ENCODE results near the gene TCF3.

Gene TCF3

DNA sequence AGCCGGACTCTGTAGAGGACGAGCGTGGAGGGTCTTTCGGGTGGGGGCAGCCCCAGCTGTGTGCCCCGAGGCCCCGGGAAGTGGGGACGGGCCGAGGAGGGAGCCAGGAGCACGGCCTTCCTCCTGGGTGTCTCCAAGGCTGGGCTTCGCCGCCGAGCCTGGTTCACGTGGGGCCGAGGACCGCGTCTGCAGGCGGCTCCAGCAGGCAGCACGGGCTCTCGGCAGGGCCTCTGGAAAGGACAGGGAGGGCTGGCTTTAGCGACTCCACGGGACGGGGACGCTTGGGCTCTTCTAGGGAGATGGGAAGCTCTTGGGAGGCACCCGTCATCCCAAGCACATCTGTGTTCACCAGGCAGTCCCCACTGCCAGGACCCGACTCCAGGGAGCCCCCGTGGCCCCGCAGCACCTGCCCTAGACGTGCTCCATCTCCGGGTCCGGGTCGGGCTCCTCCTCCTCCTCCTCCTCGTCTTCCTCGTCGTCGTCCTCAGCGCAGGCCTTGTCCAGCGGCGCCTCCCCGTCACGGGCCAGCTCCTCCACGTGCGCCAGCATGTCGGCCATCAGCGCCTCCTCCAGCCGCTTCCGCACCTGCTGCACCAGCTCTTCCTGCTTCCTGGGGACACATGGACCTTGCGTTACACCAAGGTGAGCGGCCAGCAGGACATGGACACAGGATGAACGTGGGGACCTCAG, 74.3 kb downstream of the TCF3 start:
- no peak for DNase-seq

DNA sequence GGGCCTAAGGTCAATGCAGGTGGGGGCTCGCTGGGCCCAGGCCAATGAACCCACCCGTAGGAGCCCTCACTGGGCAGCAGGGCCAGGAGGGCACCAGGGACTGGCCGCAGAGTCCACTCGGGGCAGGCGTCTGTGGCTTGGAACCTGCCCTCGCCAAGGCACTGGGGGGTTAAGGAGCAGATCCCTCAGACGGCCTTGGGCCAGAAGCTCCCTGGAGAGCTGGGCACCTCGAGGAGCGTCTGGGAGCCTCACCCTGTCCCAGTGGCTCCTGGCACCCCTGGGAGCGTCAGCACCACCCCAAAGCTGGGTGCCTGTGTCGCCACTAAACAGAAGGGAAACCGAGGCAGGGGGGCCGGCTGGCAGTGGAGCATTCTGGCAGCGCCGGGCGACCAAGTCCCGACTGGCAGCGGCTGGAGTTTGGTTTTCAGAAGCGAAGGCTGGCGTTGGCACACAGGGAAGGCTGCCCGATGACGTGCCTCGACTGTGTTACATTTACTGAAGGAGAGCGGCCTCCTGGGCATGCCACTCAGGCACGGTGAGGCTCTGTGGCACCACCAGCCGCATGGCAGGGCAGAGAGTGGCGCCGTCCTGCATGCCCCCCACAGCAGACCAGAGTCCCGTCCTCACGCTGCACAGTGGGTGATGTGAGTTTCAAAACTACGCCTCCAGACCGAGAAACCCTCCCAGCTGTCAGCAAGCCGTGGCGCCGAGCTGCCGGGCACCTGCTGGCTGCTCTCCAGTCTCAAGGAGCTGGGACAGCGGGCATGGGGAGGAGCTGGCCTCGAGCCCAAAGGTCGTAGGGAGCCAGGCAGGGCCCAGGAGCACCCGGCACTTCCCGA, 75.1 kb downstream of the TCF3 start:
- DNase-seq: no peak

- no peak for DNase-seq
Measured at GRCh38 chr19:1576242-1577089, 75.9 kb downstream of the TCF3 start.

GRCh38 chr19:1575323-1576241, 76.8 kb downstream of the TCF3 start:
- no peak for DNase-seq

GRCh38 chr19:1574354-1575136, 77.9 kb downstream of the TCF3 start:
- no peak for DNase-seq

DNA sequence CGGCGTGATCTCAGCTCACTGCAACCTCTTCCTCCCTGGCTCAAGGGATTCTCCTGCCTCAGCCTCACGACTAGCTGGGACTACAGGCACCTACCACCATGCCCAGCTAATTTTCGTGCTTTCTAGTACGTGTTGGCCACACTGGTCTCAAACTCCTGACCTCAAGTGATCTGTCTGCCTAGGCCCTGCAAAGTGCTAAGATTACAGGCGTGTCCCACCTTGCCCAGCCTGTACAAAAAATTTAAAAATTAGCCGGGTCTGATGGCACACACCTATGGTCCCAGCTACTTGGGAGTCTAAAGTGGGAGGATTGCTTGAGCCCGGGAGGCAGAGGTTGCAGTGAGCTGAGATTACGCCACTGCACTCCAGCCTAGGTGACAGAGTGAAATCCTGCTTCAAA, 79.6 kb downstream of the TCF3 start:
- DNase-seq: no peak

GRCh38 chr19:1571358-1571757, 81.1 kb downstream of the TCF3 start:
- no peak for DNase-seq

- no peak for DNase-seq
Measured at GRCh38 chr19:1570836-1571235, 81.6 kb downstream of the TCF3 start.

GRCh38 chr19:1569997-1570396, 82.4 kb downstream of the TCF3 start:
- DNase-seq: no peak

GRCh38 chr19:1568320-1569019, 83.9 kb downstream of the TCF3 start, which contains the start of gene MEX3D:
Gene MEX3D (minus strand): TSS chr19:1568325. CDS start chr19:1568058, 267 bp downstream.
- DNase-seq: peak; percentile 73

- no peak for DNase-seq
Measured at GRCh38 chr19:1567848-1568227, 84.6 kb downstream of the TCF3 start.

GRCh38 chr19:1567116-1567847, 85.1 kb downstream of the TCF3 start:
- no peak for DNase-seq

GRCh38 chr19:1566392-1567115, 85.9 kb downstream of the TCF3 start:
- DNase-seq: peak; percentile 79

- DNase-seq: no peak
Measured at GRCh38 chr19:1563251-1563650, 89.2 kb downstream of the TCF3 start.

DNA sequence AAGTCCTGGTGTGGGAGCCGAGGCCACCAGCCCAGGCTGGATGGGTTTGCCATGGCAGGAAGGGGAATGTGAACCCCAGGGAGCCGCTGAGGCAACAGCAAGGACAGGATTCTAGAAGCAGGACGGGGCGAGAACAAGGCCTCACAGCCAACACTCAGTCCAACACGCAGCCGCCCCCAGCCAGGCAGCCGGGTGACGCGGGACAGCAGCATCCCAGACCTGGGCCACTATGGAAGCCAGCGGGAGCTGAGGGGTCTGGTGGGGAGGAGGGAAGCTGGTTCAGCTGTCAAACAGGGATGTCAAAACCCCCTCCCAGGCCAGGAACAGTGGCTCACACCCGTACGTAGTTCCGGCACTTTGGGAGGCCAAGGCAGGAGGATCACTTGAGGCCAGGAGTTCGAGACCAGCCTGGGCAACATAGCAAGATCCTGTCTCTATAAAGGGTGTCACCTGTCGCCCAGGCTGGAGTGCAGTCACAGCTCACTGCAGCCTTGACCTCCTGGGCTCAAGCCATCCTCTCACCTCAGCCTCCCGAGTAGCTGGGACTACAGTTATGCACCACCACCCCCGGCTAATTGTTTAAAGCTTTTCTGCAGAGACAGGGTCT, 91.1 kb downstream of the TCF3 start:
- no peak for DNase-seq

GRCh38 chr19:1560286-1560882, 92.0 kb downstream of the TCF3 start:
- no peak for DNase-seq
